DOHH2 (cell line): ENCODE data around the gene HLCS.

Experiments used
- H3F3A ChIP-seq: fragments of 200-600 bp; sonication (generic), shearing (Covaris generic); 2 replicates; pipeline ENCODE4 v1.6.0; 2016; ENCODE audit warnings: antibody characterized with exemption, mild to moderate bottlenecking; ENCODE audit not compliant: control insufficient read depth, insufficient read depth
- H3K27ac ChIP-seq: fragments of 200-600 bp; sonication (generic); 2 replicates; pipeline ENCODE4 v1.5.1; 2014; ENCODE audit warnings: low read depth, mild to moderate bottlenecking, low read length, moderate library complexity
- H3K27me3 ChIP-seq: fragments of 200-600 bp; sonication (generic); 2 replicates; pipeline ENCODE4 v1.6.1; 2014; ENCODE audit warnings: mild to moderate bottlenecking, low read length, mixed read lengths; ENCODE audit not compliant: control insufficient read depth
- H3K36me3 ChIP-seq: fragments of 200-600 bp; sonication (generic); 2 replicates; pipeline ENCODE4 v1.6.1; 2014; ENCODE audit warnings: mild to moderate bottlenecking, low read length, moderate library complexity, mixed read lengths; ENCODE audit not compliant: control insufficient read depth
- H3K4me1 ChIP-seq: fragments of 200-600 bp; sonication (generic); 2 replicates; pipeline ENCODE4 v1.6.1; 2014; ENCODE audit warnings: mild to moderate bottlenecking, low read length, mixed read lengths; ENCODE audit not compliant: control insufficient read depth
- H3K4me2 ChIP-seq: fragments of 200-600 bp; sonication (generic); 2 replicates; pipeline ENCODE4 v1.6.0; 2014; ENCODE audit warnings: mild to moderate bottlenecking, low read length, moderate library complexity
- H3K4me3 ChIP-seq: fragments of 200-600 bp; sonication (generic); 2 replicates; pipeline ENCODE4 v1.5.1; 2014; ENCODE audit warnings: mild to moderate bottlenecking, low read length, mixed read lengths
- H3K79me2 ChIP-seq: fragments of 200-600 bp; sonication (generic); 2 replicates; pipeline ENCODE4 v1.6.1; 2014; ENCODE audit warnings: mild to moderate bottlenecking, low read length, mixed read lengths; ENCODE audit not compliant: control insufficient read depth
- H3K9me2 ChIP-seq: fragments of 200-600 bp; sonication (generic); replicated peaks from 2 replicates; pipeline ENCODE4 v1.6.1; 2014; ENCODE audit warnings: mild to moderate bottlenecking, low read length, mixed read lengths; ENCODE audit not compliant: control insufficient read depth
- H3K9me3 ChIP-seq: fragments of 200-600 bp; sonication (generic); 2 replicates; pipeline ENCODE4 v1.6.1; 2014; ENCODE audit warnings: antibody characterized with exemption, low read length, mixed read lengths; ENCODE audit not compliant: control insufficient read depth, insufficient read depth
- H4K20me1 ChIP-seq: fragments of 200-600 bp; sonication (generic); 2 replicates; pipeline ENCODE4 v1.6.0; 2014; ENCODE audit warnings: low read depth, mild to moderate bottlenecking, antibody characterized with exemption, low read length, moderate library complexity; ENCODE audit not compliant: control insufficient read depth, insufficient read depth
- EZH2phosphoT487 ChIP-seq: fragments of 200-600 bp; sonication (generic); IDR thresholded peaks from 2 replicates; pipeline ENCODE4 v1.6.1; 2017; ENCODE audit warnings: borderline replicate concordance, mild to moderate bottlenecking, antibody characterized with exemption, low read length, moderate library complexity, mixed read lengths
- TF ChIP-seq, protein P1 (sequence below): fragments of 200-600 bp; sonication (generic); IDR thresholded peaks from one replicate; pipeline ENCODE4 v1.5.1; 2014; ENCODE audit warnings: antibody characterized with exemption, mild to moderate bottlenecking, low read depth, low read length; ENCODE audit not compliant: poor library complexity, severe bottlenecking

Gene HLCS

DNA sequence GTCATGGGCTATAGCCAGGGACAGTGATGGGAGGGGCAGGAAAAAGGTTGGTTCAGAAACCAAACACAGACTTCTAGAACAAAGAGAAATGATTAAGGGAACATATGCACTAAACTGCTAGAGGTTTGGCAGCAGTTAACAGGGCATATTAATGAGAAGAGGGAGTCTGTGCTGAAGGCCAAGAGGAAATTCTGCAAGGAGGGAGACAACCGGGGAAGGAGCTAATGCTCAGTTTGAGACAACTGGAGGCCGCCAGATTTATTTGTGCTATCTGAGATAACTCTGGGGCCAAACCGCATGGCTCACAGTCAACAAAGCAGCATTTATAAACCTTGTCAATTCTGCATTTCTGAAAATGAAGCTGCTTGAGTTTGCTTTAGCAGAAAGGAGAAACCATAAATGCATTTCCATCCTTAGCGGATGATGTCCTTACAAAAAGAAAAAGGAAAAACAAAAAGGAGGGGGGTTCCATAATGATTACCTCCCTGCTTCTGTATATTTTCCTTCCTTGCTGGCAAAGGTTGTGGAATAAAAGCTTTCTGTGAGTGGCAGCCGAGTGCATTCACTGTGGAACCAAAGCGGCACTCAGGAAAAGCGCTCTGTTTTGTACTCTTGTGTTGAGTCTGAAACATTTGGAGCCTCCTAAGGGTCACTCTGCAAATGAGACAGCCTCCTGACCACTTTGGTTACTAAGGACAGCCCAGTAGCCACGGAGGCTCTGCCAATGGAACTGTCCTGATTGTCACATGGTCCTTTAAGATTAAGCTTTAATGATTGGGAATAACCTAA lies 197.2 kb downstream of the HLCS start:
- Histone ChIP-seq H3K9me3 (no peaks in the 10 kb centered on the region), H4K20me1 (no peaks in the 10 kb centered on the region), H3K27me3 (no peaks in the 10 kb centered on the region), H3K9me2 (no peaks in the 10 kb centered on the region), H3K79me2 (no peaks in the 10 kb centered on the region), H3K36me3 (no peaks in the 10 kb centered on the region), H3K4me2 (no peak overlapping the region), H3F3A (no peaks in the 10 kb centered on the region), H3K4me3 (no peak overlapping the region), H3K4me1 (no peaks in the 10 kb centered on the region), H3K27ac (no peak overlapping the region)
- TF ChIP-seq, protein P1, sequence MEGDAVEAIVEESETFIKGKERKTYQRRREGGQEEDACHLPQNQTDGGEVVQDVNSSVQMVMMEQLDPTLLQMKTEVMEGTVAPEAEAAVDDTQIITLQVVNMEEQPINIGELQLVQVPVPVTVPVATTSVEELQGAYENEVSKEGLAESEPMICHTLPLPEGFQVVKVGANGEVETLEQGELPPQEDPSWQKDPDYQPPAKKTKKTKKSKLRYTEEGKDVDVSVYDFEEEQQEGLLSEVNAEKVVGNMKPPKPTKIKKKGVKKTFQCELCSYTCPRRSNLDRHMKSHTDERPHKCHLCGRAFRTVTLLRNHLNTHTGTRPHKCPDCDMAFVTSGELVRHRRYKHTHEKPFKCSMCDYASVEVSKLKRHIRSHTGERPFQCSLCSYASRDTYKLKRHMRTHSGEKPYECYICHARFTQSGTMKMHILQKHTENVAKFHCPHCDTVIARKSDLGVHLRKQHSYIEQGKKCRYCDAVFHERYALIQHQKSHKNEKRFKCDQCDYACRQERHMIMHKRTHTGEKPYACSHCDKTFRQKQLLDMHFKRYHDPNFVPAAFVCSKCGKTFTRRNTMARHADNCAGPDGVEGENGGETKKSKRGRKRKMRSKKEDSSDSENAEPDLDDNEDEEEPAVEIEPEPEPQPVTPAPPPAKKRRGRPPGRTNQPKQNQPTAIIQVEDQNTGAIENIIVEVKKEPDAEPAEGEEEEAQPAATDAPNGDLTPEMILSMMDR = no peak
- no peak for TF ChIP-seq EZH2phosphoT487

DNA sequence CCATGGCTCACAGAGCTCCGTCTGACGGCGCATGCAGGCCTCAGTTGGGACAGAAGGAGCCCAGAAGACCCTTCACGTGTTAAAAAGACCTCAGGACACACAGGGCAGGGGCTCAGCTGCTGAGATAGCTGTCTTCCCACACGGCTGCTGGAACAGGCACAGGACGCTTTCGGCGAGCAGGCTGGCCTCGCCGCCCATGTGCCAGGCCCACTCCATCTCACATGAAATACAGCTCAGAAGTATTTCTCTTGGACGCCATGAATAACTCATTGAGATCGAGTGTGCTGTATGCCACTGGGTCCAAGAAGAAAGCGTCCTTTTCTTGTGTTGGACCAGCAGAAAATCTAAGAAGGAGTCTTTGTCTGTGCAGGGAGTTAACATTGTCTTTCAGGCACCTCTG lies 198.0 kb downstream of the HLCS start:
- no peaks in the 10 kb centered on the region for H3K9me3 ChIP-seq
- H4K20me1 ChIP-seq = no peaks in the 10 kb centered on the region
- no peak overlapping the region for H3K4me3 ChIP-seq
- no peak overlapping the region for H3K27ac ChIP-seq
- H3K4me1 ChIP-seq = no peaks in the 10 kb centered on the region
- no peaks in the 10 kb centered on the region for H3K27me3 ChIP-seq
- no peak overlapping the region for H3K4me2 ChIP-seq
- TF ChIP-seq, protein P1 = no peak
- no peak for TF ChIP-seq EZH2phosphoT487
- no peaks in the 10 kb centered on the region for H3F3A ChIP-seq
- no peaks in the 10 kb centered on the region for H3K79me2 ChIP-seq
- H3K9me2 ChIP-seq = no peaks in the 10 kb centered on the region
- H3K36me3 ChIP-seq = no peaks in the 10 kb centered on the region

DNA sequence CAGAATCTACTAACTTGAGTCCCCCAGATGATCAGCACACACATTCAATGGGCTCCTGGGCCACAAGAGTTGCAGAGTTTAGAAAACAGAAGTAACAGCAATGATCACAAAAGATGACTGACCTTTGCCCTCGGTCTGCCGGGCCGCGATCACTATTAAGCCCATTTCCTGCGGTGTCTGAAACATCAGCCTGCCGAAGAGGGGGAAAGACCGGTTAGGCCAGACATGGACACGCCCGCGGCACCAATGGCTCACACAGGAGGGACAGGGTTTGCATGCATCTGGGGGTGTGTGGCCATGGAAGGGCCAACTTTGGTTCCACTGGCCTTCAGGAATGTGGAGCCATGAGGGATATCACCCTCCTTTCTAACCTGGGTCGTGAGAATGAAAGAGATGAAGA lies 199.4 kb downstream of the HLCS start:
- no peaks in the 10 kb centered on the region for H3K79me2 ChIP-seq
- H3K27ac ChIP-seq = no peak overlapping the region
- TF ChIP-seq EZH2phosphoT487 = no peak
- TF ChIP-seq, protein P1 = no peak
- no peak overlapping the region for H3K4me3 ChIP-seq
- H3K9me2 ChIP-seq = no peaks in the 10 kb centered on the region
- H3K36me3 ChIP-seq = no peaks in the 10 kb centered on the region
- no peaks in the 10 kb centered on the region for H3K27me3 ChIP-seq
- no peaks in the 10 kb centered on the region for H3F3A ChIP-seq
- H3K9me3 ChIP-seq = no peaks in the 10 kb centered on the region
- H3K4me1 ChIP-seq = no peaks in the 10 kb centered on the region
- no peak overlapping the region for H3K4me2 ChIP-seq
- H4K20me1 ChIP-seq = no peaks in the 10 kb centered on the region
